Fibroblast of pulmonary artery (primary cell): ENCODE results near the gene ZNF491.

ENCODE experiments used
- DNase-seq: peaks from one replicate; pipeline ENCODE4 v3.0.0-alpha.2; 2010; ENCODE audit warnings: low read depth
- H3K4me3 ChIP-seq: replicated peaks from 2 replicates; pipeline ENCODE4 v1.5.1; 2011; ENCODE audit warnings: low read depth, mild to moderate bottlenecking, control low read depth, low read length, moderate library complexity
- CTCF ChIP-seq: IDR thresholded peaks from 2 replicates; pipeline ENCODE4 v1.5.1; 2011; ENCODE audit warnings: mild to moderate bottlenecking, control low read depth, low read length, inconsistent platforms; ENCODE audit errors: missing control alignments

ZNF491 gene

GRCh38 chr19:11780431-11781020 is 17.8 kb upstream of the ZNF491 start:
- peak; percentile 3 for DNase-seq
- H3K4me3 ChIP-seq: no peak overlapping the region
- TF ChIP-seq CTCF: no peak

- DNase-seq: peak; percentile 6
- H3K4me3 ChIP-seq: no peak overlapping the region
- no peak for TF ChIP-seq CTCF
Observed at GRCh38 chr19:11781295-11782057, 16.8 kb upstream of the ZNF491 start.

- no peak overlapping the region for H3K4me3 ChIP-seq
- no peak for TF ChIP-seq CTCF
- DNase-seq: no peak
Observed at GRCh38 chr19:11783767-11784166, 14.6 kb upstream of the ZNF491 start.

- no peak for DNase-seq
- no peak overlapping the region for H3K4me3 ChIP-seq
- no peak for TF ChIP-seq CTCF
Observed at GRCh38 chr19:11784356-11784755, 14.0 kb upstream of the ZNF491 start.

- TF ChIP-seq CTCF: no peak
- no peak overlapping the region for H3K4me3 ChIP-seq
- DNase-seq: no peak
Observed at GRCh38 chr19:11787536-11787935, 10.8 kb upstream of the ZNF491 start.

GRCh38 chr19:11792942-11793341 is 5.4 kb upstream of the ZNF491 start:
- no peak for DNase-seq
- no peak overlapping the region for H3K4me3 ChIP-seq
- no peak for TF ChIP-seq CTCF

GRCh38 chr19:11797491-11797890 is 832 bp upstream of the ZNF491 start:
- DNase-seq: peak; percentile 91
- TF ChIP-seq CTCF: peak; percentile 88
- H3K4me3 ChIP-seq: no peak overlapping the region
